ENCODE results near the gene ABCF1. TPM values are rescaled to one million over a fixed set of nuclear protein-coding genes. Genes with fewer than 3 reads are reported as not detected.

Gene ABCF1
- 32.1 and 37.8 TPM in 2 replicates for total RNA-seq

GRCh38 chr6:30571075-30571761 is at the start of gene ABCF1:
Gene ABCF1 (plus strand): TSS chr6:30571442. CDS start chr6:30571488, 46 bp downstream.

GRCh38 chr6:30556066-30556905 is 15.0 kb upstream of the ABCF1 start, which contains the start of gene GNL1:
Gene GNL1 (minus strand): TSS chr6:30556489. CDS start chr6:30556203, 286 bp downstream.

GRCh38 chr6:30556906-30557682 is 14.1 kb upstream of the ABCF1 start, which contains the start of gene PRR3:
Gene PRR3 (plus strand): TSS chr6:30557295. CDS start chr6:30557345, 50 bp downstream.

GRCh38 chr6:30616811-30617564 is 45.7 kb downstream of the ABCF1 start, which contains the start of gene PPP1R10:
Gene PPP1R10 (minus strand): TSS chr6:30617243. CDS start chr6:30609944, 7,299 bp downstream.

GRCh38 chr6:30617565-30618269 is 46.5 kb downstream of the ABCF1 start, which contains the start of gene MRPS18B:
Gene MRPS18B (plus strand): TSS chr6:30617840. CDS start chr6:30617866, 26 bp downstream.

GRCh38 chr6:30626484-30627366 is 55.5 kb downstream of the ABCF1 start, which contains the start of gene ATAT1:
Gene ATAT1 (plus strand): TSS chr6:30626874.

Other genes starting within 250 kb of the ABCF1 start
- 6.0 and 12.3 TPM in 2 replicates for gene TRIM39, start 244.5 kb upstream of the ABCF1 start, total RNA-seq
- gene RPP21, start 226.3 kb upstream of the ABCF1 start, total RNA-seq: 108 and 135 TPM in 2 replicates
- 66.3 and 166 TPM in 2 replicates for gene HLA-E, start 81.9 kb upstream of the ABCF1 start, total RNA-seq
- gene GNL1, start 15.0 kb upstream of the ABCF1 start, total RNA-seq: 42.0 and 44.0 TPM in 2 replicates
- 9.3 and 9.8 TPM in 2 replicates for gene PRR3, start 14.1 kb upstream of the ABCF1 start, total RNA-seq
- 22.0 and 36.1 TPM in 2 replicates for gene PPP1R10, start 45.8 kb downstream of the ABCF1 start, total RNA-seq
- 52.4 and 67.6 TPM in 2 replicates for gene MRPS18B, start 46.4 kb downstream of the ABCF1 start, total RNA-seq
- 5.1 and 9.0 TPM in 2 replicates for gene ATAT1, start 55.4 kb downstream of the ABCF1 start, total RNA-seq
- gene C6orf136, start 75.7 kb downstream of the ABCF1 start, total RNA-seq: 8.0 and 10.0 TPM in 2 replicates
- 23.3 and 33.4 TPM in 2 replicates for gene DHX16, start 101.6 kb downstream of the ABCF1 start, total RNA-seq
- gene PPP1R18, start 115.2 kb downstream of the ABCF1 start, total RNA-seq: 60.1 and 75.4 TPM in 2 replicates
- 17.7 and 26.2 TPM in 2 replicates for gene NRM, start 119.5 kb downstream of the ABCF1 start, total RNA-seq
- 9.9 and 14.3 TPM in 2 replicates for gene MDC1, start 145.8 kb downstream of the ABCF1 start, total RNA-seq
- gene TUBB, start 148.9 kb downstream of the ABCF1 start, total RNA-seq: 856 and 2,016 TPM in 2 replicates
- gene FLOT1, start 171.2 kb downstream of the ABCF1 start, total RNA-seq: 127 and 150 TPM in 2 replicates
- 123 and 201 TPM in 2 replicates for gene IER3, start 173.1 kb downstream of the ABCF1 start, total RNA-seq

Data from mesangial cell (primary cell).